ENCODE results near the gene CIB4.

GRCh38 chr2:26651799-26652198, 10.6 kb upstream of the CIB4 start:
- TF ChIP-seq CTCF (IDR thresholded peaks at IDR 0.05) (no peak), POLR2A (IDR thresholded peaks at IDR 0.05) (no peak)

All from prostate gland (tissue), 2 donors.